Activated CD8-positive, alpha-beta memory T cell treated with anti-CD3 and anti-CD28 coated beads for 1 hour (primary cell): ENCODE results near the gene CD99L2.

ENCODE experiments used
- DNase-seq, 2 donors: peaks; one replicate each; pipeline ENCODE4 v3.0.0-alpha.2; 2020; ENCODE audit warnings: low read depth in 1 of 2; ENCODE audit errors: extremely low read depth in 1 of 2

CD99L2 gene

DNA sequence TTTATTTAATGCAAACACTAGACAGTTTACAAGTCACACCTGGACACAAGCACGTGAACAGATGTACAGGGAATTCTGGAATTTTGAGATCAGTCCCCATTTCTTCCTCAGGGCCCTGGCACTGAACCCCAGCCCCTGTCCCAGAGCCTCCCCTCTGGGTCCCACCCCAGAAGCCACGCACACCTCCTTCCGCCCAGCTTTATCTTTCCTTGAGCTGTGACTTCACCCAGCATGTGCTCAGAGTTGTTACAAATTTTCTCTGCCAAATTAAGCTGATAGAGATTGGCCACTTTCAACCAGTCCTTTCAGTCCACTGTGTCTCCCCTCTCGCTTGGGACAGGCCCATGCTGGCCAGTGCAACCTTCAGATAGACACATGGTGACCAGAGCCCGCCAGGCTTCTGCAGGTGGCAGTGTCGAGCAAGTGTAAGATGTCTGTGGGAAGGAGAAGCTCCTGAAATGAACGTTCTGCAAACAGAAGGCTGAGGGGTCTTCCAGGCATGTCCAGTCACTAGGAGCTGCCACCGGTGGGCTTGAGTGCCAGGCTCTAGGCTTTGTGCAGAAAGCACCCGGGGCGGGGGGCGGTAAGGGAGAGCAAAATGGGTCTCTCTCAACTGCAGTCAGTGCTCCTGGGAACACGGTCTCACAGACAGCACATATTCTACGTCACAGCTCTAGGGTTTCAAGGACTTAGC is 132.0 kb downstream of the CD99L2 start:
- DNase-seq = no peak

DNA sequence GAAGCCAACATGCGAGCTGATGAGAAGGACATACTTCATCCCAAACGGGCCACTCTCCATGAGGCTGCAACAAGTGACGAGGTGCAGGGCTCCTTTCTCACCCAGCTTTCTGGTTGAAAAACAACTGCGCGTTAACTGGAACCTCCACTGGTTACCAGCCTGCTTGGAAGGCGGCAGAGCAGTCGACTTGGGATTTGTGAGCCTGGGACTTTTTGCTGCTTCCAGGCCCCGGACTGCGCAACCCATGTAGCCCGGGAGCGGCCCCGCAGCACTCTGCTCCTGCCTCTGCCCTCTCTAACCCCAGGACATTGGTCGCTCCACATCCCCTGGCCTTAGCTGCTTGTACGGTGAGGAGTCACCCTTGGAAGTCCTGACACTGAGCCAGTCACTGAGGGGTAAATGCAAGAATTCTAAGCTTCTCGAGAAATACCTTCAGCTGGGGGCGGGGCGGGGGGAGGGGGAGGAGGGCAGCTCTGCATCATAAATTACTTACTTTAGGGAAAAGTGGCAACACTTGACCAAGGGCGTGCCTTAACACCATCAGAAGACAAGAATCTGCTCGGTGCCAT is 132.6 kb downstream of the CD99L2 start:
- no peak for DNase-seq

DNA sequence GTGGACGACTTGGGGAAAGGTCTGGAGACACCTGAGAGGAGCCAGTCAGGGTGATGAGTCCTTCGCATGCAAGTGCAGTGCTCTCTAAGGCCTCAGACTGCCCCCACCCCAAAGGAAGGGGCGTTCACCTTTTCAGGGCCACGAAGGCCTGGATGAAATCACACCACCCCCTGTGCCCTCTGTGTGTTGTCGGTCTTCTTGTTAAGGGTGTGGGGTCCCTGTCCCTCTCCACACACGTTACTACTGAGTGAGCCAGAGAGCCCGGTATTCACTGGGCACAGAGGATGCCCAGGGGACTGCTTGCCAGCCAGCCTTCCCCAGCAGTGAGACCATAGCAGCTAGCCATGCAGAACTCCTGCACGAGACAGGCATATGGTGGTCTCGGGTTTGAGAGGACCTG is 133.2 kb downstream of the CD99L2 start:
- no peak for DNase-seq

DNA sequence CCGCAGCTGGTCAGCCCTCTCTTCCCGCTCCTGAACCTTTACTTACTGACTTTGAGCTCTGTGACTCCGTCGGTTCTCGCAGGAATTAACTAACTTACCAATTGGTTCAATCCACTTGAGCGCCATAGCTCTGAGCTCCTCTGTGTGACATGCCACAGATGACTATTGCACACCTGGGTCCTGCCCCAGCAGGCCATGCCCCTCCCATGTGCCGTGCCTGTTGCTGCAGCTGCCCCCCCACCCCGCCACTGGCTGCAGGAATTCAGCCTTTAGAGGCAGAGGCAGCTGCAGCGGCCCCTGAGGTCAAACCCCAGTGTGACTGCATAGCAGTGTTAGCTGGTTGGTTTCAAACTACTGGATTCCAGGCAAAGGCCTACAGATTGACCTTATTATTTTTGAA is 134.7 kb downstream of the CD99L2 start:
- no peak for DNase-seq

DNA sequence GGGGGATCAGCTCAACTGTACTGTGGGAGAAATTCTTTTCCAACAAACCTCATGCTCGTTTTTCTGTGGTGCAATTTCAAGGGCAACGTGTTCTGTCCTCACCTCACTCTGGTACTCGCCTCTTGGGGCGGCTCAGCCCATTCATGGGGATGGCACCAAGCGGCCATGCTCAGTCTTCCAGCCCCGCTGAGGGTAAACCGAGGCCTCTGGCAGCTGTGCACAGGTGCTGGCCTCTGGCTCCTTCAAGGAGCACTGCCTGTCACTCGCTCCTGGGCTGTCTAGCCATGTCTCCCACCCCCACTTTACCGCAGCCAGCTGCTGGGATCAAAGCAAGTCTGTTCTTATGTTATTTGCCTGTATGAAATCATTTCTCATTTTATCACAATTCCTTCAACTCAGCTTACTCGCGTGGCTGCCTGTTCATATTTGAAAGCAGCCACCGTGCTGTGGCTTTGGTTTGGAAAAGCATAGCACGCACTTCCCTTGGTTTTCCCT is 135.1 kb downstream of the CD99L2 start:
- no peak for DNase-seq

DNA sequence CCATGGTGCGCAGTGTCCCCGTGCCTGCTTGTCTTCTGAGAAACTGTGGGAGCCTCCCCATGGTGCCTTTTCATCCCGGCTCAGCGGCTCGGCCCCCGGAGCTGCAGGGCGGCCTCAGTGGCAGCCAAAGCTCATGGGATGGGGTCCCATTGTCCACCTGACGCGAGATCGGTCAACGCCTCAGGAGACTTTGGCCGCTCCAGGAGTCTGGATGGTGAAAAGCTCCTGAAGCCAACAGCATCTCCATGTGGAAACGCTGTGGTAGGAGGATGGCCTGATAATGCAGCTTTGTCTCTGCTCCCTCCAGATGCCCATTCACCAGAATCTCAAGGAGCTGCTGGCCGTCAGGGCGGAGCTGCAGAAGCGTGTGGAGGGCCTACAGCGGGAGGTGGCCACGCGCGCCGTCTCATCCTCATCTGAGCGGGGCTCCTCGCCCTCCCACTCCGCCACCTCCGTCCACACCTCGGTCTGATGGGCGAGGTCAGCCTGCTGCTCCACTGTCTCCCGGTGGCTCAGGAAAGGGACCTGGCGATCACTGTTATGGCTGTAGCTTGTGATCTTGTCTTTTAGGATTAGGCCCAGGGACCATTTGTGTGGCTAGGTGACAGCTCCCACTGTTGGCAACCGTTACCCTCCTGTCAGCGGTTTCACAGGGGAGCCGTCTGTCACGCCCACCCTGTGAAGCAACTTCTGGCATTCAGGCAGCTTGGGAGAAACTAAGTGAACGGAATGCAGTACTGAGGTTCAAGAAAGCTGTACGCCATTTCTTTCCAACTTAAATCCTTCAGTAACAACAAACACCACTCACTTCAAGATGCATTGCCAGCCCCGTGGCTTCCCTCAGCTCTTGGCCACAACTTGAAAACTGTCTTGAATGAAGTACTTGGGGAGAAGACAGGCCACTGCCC is 136.0 kb downstream of the CD99L2 start:
- DNase-seq = no peak

DNA sequence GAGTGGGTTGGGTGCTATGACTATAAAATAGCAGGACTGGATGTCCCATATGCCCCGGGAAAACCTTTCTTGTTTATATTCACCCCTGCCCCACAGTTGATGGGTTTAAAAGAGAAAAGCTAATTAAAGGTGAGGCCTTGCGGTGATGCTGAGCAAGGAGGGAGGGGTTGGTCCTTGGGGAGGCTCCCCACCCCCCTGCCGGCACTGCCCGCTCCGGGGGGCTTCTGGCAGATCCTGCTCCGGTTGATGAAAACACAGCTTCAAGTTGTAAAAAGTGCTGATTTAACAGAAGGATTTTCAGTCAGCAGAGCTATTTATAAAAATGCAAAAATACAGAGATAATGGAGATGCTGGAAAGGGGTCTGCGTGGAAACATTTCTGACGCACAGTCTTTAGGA is 136.7 kb downstream of the CD99L2 start:
- no peak for DNase-seq

DNA sequence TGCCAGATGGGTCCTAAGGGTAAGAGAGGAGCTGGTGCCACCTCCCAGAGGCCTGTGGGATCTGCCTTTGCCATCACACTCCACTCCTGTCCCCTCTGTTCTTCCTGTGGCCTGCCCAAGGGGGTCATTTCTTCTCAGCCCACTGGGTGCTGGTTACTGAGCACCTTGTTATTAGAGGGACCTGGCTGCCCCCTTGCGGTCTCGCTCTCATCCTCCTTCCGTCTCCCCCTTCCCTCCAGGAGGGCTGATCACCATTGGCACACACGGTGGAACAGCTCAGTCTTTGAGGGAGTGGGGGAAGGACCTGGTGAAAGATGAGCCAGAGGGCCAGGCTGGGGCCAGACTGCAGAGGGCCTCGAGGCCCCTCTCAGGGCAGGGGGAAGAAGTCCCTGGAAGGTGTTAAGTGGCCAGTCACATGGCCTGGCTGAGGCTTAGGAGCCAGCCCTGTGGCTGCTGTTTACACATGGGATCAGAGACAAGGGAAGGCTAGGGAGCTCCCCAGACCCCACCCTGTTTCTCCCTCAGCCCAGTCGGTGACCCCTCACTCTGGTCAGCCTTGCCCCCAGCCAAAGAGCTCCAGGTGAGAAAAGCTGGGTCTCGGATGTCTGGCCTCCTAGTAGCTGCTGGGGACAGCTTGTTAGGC is 137.2 kb downstream of the CD99L2 start:
- DNase-seq = no peak

DNA sequence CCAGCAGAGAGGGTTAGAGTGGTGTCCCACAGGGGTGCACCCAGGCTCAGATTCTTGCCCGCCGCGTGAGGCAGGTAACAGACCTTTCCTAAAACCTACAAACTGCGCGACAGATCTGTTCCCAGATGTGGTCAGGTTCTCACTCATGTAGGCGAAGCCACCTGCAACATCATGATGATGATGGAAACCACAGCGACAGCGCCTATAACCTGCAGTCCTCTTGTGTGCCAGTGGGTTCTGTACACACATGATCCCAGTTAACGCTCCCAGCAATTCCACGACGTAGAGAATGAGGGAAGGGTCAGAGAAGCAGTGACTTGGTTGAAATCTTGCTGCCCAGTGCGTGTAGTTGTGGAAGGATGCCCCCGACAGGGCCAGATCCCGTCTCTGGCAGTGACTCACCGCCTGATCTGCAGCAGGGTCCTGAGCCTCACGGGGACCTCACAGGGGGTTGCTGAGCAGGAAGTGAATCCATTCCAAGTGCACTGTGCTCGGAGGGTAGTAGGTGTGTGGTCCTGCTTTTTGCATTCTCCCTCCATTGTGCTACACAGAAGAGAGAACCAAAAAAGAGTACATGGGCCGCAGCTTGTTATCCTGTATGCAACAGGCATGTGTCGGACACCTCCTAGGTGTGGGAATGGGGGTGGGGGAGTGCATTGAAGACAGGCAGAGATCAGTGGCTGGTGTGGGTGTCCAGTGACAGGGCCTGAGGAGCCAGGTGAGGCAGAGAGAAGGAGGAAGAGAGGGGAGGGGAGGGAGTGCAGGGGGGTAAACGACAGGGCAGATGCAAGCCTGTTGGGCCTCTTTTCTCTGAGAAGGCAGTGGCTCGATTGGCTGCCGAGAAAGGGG is 138.7 kb downstream of the CD99L2 start:
- DNase-seq = no peak

DNA sequence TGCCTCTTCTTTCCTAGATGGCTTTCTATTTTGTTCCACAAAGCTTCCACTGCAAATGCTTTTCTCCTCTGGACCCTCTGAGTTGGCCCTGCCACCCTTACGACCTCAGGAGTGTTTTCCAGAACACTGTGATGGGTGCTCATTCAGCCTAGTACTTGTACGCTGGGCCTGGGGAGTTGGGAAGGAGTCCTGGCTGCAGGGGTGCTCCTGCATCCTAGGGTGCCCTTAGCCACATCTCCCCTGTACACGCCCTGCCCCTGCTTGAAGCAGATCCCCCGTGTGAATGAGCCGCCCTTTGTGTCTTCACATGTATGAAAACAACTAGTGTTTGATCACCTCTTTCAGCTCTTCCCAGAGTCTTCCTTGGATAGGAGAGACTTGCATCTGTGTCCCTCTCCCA is 141.1 kb downstream of the CD99L2 start:
- DNase-seq = no peak

DNA sequence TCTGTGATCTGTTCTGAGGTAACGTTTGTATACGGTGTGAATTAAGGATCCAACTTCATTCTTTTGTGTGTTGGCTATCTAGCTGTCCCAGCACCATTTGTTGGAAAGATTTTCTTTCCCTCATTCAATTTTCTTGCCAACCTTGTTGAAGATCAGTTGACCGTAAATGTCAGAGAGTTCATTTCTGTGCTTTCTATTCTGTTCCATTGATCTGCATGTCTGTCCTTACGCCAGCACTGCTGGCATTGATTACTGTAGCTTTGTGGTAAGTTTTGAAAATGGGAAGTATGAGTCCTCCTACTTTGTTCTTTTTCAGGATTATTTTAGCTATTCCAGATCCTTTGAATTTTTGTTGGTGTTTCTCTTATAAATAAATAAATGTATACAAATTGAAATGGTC is 144.5 kb downstream of the CD99L2 start:
- no peak for DNase-seq

DNA sequence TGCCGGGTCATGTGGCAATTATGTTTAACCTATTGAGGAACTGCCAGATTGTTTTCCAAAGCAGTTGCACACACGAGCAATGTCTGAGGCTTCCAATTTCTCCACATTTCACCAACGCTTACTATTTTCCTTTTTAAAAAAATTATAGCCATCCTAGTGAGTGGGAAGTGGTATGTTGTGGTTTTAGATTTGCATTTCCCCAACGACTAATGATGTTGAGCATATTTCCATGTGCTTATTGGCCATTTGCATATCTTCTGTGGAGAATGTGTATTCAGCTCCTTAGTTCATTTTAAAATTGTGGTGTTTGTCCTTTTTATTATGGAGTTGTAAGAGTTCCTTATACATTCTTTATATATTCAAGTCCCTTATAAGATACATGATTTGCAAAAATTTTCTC is 145.1 kb downstream of the CD99L2 start:
- DNase-seq = no peak

DNA sequence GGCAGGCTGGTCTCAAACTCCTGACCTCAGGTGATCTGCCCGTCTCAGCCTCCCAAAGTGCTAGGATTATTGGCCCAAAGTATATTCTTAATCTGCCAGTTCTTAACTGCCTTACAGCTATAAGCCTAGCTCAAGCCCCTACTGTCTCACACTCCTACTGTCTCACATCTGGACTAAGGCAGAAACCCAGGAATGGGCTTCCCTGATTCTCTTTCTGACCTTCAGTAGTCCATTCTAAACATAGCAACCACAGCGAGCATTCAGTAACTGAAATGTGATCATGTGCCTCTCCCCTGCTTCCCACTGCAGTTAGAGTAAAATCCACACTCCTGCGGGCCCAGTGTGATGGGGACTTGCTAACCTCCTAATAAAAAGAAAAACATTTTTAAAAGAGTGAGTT is 146.3 kb downstream of the CD99L2 start:
- no peak for DNase-seq

DNA sequence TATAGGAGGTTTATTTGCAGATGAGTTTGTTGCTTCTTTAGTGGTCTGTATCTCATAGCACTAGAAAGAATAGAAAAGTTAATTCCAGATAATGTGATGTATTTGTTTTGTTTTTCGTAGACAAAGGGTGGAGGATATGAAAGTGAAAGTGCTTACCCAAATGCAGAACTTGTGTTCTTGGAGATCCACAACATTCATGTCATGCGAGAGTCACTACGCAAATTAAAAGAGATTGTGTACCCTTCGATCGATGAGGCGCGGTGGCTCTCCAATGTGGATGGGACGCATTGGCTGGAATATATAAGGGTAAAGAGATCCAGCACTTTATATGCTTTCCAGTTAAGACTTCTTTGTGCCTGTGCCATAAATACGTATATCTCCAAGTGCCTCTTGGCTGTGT is 162.0 kb downstream of the CD99L2 start:
- no peak for DNase-seq

DNA sequence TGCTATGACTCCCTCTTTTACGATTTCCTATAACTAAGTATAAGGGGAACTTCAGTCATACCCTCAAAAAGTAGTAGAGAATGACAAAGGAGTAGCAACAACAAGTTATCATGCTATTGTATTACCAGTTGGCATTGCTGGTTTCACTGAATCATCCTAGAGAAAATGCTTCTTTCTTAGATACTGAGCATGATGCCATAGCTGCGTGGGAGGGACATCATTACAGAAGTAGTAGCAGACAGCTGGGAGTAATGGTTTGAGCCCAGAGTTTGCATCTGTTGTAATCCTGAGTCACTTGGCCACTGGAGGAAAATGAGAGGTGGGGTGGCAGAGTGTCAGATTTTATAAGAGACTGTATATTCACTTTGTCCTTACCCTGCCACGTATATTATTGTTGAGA is 166.7 kb downstream of the CD99L2 start:
- no peak for DNase-seq

DNA sequence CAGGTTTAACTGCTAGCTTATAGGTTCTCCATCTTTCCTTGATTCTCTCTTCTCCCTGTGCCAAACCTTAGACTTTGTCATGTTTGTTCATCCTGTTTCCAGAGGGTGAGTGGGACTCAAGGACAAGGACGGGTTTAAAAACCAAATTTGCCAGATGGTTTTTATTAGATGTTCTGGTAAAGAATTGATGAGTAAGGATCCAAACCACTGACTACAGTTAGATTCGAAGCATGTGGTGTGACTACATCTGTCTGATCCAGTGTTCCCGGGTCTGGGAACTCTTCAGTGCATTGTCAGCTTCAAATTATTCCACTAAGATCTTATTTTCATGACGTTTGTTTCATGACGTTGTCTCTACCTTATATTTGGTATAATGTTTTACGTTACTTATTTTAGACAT is 167.7 kb downstream of the CD99L2 start:
- DNase-seq = no peak

DNA sequence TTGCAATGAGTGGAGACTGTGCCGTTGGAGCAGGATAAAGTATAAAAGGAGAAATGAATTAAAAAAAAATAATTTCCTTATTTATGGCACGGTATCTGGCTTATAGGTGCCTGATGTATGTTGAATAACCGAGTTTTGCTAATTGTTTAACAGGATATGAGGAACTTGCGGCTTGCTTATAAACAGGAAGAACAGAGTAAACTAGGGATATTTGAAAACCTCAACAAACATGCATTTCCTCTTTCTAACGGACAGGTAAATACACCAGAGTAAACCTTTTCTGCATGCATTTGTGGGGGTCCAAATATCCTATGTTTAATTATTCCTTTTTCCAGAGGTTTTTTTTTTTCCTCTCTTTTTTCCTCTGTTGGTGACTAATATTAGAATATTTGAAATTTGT is 168.5 kb downstream of the CD99L2 start:
- DNase-seq = no peak

DNA sequence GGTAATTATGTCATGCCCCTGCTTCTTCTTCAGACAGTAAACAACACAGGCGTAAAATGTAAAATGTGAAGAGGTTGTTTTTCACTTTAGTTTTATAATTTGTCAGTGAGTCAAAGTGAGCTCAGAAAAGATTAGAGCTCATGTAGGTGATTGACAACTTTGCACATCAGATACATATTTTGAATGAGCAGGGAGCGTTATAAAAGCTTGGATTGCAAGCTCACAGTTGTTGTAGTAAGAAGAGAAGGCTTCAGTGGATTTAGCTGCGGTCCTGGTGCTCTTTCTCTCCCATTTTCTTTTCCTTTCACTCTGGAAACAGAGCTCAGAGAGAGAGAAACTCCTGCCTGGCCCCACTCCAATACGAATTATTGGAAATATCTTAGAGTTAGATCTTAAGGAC is 178.8 kb downstream of the CD99L2 start:
- no peak for DNase-seq
